Pons (tissue), 1 donor: ENCODE data around the gene CRYAA.

Source experiments
- DNase-seq: peaks from one replicate; pipeline ENCODE4 v3.0.0-alpha.2; 2016; ENCODE audit warnings: low spot score

The CRYAA gene

DNA sequence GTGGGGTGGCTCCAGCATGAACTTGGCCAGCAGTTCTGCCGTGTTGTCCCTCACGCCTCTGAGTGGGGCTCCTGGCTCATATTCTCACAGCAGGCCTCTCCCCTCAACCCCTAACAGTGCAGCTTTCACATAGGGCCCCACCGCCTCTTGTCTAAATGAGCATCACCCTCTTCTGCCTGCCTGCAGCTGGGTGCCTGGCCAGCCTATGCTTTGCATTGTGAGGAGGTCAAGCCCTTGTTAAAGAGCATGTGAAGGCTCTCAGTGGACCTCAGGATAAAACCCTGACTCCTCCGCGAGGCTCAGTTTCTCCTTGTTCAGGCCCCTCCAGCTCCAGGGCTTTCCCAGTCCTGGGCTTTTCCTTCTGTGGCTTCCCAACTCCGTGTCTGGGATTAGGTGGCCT is 34.8 kb downstream of the CRYAA start:
- no peak for DNase-seq

DNA sequence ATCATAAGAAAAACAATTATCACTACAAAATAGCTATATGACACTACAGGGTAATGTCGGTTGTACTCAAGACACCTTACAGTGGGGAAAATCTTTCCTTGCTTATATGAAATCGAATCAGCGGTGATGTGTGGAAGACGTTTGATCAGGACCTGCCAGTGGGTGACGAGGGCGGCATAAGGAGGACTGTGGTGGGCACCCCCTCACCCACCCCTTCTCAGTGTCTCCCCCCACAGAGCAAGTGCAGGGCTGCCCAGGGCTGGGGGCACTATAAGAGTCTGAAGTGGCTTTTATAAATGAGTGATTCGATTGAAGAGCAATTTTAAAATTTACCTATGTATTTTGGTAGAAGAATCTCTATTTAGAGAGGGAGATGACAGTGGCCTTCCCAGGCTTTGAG is 35.8 kb downstream of the CRYAA start:
- no peak for DNase-seq

DNA sequence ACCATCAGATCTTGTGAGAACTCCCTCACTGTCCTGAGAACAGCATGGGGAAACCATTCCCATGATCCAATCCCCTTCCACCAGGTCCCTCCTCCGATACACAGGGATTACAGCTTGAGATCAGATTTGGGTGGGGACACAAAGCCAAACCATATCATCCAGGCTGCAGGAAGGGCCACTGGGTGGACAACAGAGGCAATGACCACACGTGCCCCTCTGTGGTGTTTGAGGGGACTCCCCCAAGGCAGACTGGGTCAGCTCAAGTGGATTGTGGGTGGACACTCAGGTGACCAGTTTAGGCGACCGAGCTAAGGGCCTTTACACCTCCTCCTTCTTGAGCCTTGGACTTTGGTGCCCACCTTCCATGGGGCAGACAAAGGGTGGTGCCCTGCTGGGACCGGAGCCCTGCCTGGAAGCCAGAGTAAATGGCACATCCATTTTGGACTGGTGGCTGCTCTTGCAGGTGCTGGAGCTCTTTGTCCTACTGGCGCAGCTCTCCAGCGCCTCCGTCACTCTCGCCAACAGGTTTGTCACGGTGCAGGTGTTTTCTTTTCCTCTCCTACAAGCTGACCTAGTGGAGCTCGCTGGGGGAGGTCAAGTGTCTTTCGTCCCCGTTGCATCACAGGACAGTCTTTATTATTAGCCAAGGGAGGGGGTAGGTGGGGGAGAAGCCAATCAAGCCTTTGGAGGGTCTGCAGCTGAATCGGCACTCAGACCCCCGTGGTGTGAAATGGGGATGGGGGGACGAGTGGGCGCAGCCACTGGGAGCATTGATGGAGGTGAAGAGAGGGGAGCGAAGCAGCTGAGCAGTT is 37.6 kb downstream of the CRYAA start:
- DNase-seq, result no peak

DNA sequence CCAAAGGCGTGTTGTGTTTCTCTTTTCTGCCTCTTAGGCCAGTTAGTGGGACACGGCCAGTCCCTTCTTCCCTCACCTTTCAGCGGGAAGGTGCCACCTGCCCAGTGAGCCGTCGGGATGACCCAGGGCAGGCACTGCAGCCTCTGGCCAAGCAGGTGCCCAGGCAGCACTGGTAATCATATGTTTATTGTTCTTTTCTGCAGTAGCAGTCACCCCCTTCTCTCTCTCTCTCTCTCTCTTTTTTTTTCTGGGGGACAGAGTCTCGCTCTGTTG is 38.2 kb downstream of the CRYAA start:
- DNase-seq, result no peak

DNA sequence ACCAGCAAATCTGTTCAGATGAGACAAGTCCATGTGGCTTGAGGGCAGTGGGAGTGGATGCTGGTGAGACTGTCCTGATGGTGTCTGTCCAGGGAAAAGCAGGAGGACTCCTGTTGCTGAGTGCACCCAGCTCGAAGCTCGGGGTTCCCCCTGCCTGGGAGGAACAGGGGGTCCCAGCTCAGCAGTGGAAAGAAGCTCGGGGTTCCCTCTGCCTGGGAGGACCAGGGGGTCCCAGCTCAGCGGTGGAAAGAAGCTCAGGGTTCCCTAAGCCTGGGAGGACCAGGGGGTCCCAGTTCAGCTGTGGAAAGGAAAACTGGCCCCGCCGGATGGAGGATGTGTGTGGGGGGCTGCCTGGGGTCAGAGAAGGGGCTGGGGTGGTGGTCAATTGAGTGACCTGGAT is 39.1 kb downstream of the CRYAA start:
- DNase-seq, result no peak

DNA sequence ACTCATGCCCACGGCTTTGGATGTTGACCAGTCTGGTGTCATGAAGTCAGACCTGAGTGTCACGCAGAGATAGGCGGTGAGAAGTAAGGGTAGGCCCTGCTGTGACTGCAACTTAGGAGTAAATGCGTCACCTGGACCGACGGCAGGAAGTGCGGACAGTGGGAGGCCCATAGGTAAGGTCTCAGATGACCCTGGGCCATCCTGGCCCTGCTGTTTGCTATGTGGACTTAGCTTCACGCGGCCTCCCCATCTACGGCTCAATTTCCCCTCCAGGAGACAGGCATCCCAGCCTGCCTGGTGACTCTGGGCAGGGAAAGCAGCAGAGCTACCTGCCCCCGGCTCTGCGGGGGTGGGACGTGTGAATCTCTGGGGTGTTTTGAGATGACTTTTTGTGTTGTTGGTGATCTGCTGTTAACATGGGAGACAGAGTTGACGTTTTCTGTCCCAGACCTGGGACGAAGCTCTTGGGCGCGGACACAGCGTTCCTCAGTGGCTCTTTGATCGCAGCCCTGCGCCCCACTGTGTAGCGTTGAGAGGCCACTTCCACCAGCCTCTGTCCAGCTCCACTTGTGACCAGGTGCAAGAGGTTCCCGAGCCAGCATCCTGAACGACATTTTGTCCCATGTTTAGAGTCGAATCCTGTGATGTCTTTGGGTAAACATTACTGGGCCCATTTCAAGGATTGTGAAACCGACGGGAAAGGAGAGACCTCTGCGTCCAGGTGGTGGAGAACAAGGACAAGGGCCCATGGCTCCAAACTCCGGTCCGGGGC is 39.9 kb downstream of the CRYAA start:
- DNase-seq, result no peak

GRCh38 chr21:43209575-43210453 is 41.0 kb downstream of the CRYAA start:
- DNase-seq, result no peak

DNA sequence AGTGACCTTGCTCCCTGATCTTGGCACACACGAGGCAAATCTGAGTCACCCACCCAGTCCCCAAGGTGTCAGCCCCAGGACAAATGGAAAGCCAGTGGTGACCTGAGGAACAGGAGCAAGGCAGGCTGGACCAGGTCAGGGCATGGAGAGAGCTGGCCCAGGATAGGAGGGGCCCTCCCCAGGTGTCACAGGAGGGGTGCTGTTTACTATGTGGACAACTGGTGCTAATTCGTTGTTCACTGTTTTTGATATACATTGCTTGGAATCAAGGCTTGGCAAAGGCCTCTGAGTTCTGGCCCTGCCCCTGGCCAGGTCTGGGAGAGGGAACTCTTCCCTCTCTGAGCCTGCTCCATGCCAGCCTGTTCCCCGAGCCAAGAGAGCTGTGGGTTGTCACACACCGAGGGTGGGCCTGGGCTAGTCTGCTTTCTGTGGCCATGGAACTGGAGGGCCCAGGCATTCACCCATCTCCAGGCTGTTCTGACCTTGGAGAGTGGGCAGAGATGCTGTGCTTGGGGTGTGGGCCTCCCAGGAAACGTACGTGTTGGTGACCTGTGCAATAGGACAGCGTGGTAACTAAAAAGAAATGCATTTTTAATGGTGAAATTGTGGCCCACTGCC is 41.8 kb downstream of the CRYAA start:
- DNase-seq, result no peak

DNA sequence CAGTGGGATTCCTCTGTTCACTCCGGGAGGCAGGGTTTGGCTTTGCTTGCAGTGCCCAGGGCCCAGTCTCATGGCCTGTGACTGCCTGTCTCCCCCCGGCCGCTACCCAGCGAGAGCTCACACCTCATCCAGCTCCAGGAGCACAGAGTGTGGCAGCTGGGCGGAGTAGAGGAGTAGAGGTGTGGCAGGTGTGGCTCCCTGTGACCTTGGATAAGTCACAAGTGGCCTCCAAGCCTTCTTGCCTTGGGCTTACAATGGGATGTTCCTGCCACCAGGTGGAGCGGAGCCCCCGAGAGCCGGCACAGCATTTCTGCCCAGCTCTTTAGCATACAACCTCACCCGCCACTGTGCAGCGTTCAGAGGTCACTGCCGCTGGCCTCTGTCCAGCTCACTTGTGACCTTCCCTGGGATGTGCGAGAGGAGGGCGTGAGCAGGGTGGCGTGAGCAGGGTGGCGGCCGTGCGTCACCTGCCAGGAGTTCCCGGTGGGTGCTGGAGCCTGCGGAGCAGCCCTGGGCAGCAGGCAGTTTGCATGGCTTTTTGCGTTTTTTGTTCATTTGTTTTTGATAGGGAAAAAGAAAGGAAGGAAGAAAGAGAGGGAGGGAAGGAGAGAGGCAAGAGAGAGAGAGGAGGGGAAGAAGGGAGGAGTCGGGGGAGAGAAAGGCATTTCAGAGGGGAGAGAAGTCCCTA is 42.4 kb downstream of the CRYAA start:
- no peak for DNase-seq

- no peak for DNase-seq
Observed at GRCh38 chr21:43211760-43212115, 42.9 kb downstream of the CRYAA start.
